ENCODE results near the gene RASSF1.

Gene RASSF1

GRCh38 chr3:50340448-50341329 is at the start of gene RASSF1:
TSS of gene RASSF1 (minus strand) at chr3:50340836. CDS start at chr3:50340805, 31 bp downstream.
- CTCF ChIA-PET: interaction anchor here (0.8 to 4.9 kb wide), 7 partner anchors 8 to 209 kb away, joined by 3 to 46 read pairs (median 6); partner anchors contain the start of genes CYB561D2, NPRL2 and TMEM115
- no peak for TF ChIP-seq CTCF (IDR thresholded peaks at IDR 0.05; ENCODE audit: insufficient read depth, low read length, missing control alignments)
- no peak for DNase-seq (ENCODE audit: low read depth, low spot score)
- POLR2A ChIA-PET: interaction anchor here (1.1 to 1.2 kb wide), 3 partner anchors 10 to 99 kb away, joined by 3 read pairs; partner anchors contain the start of genes CYB561D2 and NPRL2
- H3K4me3 ChIP-seq (ENCODE audit: low read depth, low read length): peak within 1 kb of the TSS; percentile 63

- no peak overlapping the region for H3K4me3 ChIP-seq (ENCODE audit: low read depth, low read length)
- POLR2A ChIA-PET: no interaction called here
- no peak for TF ChIP-seq CTCF (IDR thresholded peaks at IDR 0.05; ENCODE audit: insufficient read depth, low read length, missing control alignments)
- CTCF ChIA-PET: no interaction called here
- no peak for DNase-seq (ENCODE audit: low read depth, low spot score)
These were observed 48.8 kb upstream of the RASSF1 start for GRCh38 chr3:50389414-50389767.

GRCh38 chr3:50388720-50389413 is 48.2 kb upstream of the RASSF1 start:
- TF ChIP-seq CTCF (IDR thresholded peaks at IDR 0.05; ENCODE audit: insufficient read depth, low read length, missing control alignments): no peak
- ChIA-PET CTCF (no interaction called here), POLR2A (no interaction called here)
- H3K4me3 ChIP-seq (ENCODE audit: low read depth, low read length): no peak overlapping the region
- no peak for DNase-seq (ENCODE audit: low read depth, low spot score)

GRCh38 chr3:50388016-50388719 is 47.5 kb upstream of the RASSF1 start:
- peak; percentile 36 for TF ChIP-seq CTCF (IDR thresholded peaks at IDR 0.05; ENCODE audit: insufficient read depth, low read length, missing control alignments)
- no peak for DNase-seq (ENCODE audit: low read depth, low spot score)
- CTCF ChIA-PET: no interaction called here
- POLR2A ChIA-PET: no interaction called here
- H3K4me3 ChIP-seq (ENCODE audit: low read depth, low read length): no peak overlapping the region

- CTCF ChIA-PET: interaction anchor here (1.0 to 1.8 kb wide), 3 partner anchors 9 to 53 kb away, joined by 3 to 6 read pairs (median 4); no protein-coding TSS in a partner anchor
- POLR2A ChIA-PET: no interaction called here
- no peak for DNase-seq (ENCODE audit: low read depth, low spot score)
- no peak for TF ChIP-seq CTCF (IDR thresholded peaks at IDR 0.05; ENCODE audit: insufficient read depth, low read length, missing control alignments)
- H3K4me3 ChIP-seq (ENCODE audit: low read depth, low read length): no peak overlapping the region
These were observed 45.1 kb upstream of the RASSF1 start for GRCh38 chr3:50385754-50386153.

Data from AG04449 (cell line).